DMS 273 treated with DMSO at 0.1 percent for 48 hours (cell line): Measurements from ENCODE around the gene GSK3A.

ENCODE experiments used
- DNase-seq: peaks from one replicate; lab custom pipeline; 2025; lab: John Stamatoyannopoulos, UW

Gene GSK3A

GRCh38 chr19:42225718-42226292 is 16.6 kb downstream of the GSK3A start:
- no peak for DNase-seq

GRCh38 chr19:42224940-42225717 is 17.3 kb downstream of the GSK3A start:
- DNase-seq = no peak

GRCh38 chr19:42220751-42221097 is 21.7 kb downstream of the GSK3A start:
- DNase-seq = no peak

- peak; percentile 94 for DNase-seq
Measured at GRCh38 chr19:42219812-42220750, 22.3 kb downstream of the GSK3A start, which contains the start of gene ZNF526. ZNF526 (plus strand) TSS chr19:42220312; CDS start chr19:42224404, 4,092 bp downstream.

GRCh38 chr19:42217520-42218437 is 24.6 kb downstream of the GSK3A start, which contains the start of gene DEDD2:
DEDD2 (minus strand) TSS chr19:42217677; CDS start chr19:42217007, 670 bp downstream.
- peak; percentile 86 for DNase-seq

- no peak for DNase-seq
Measured at GRCh38 chr19:42216653-42217519, 25.5 kb downstream of the GSK3A start.

- no peak for DNase-seq
Measured at GRCh38 chr19:42214810-42215485, 27.5 kb downstream of the GSK3A start.

GRCh38 chr19:42212886-42213285 is 29.5 kb downstream of the GSK3A start:
- no peak for DNase-seq

- DNase-seq = no peak
Measured at GRCh38 chr19:42208612-42209011, 33.8 kb downstream of the GSK3A start.

GRCh38 chr19:42207767-42208271 is 34.6 kb downstream of the GSK3A start:
- no peak for DNase-seq

GRCh38 chr19:42206871-42207755 is 35.3 kb downstream of the GSK3A start:
- DNase-seq = no peak

GRCh38 chr19:42204664-42205063 is 37.7 kb downstream of the GSK3A start:
- no peak for DNase-seq

- no peak for DNase-seq
Measured at GRCh38 chr19:42203700-42204099, 38.7 kb downstream of the GSK3A start.

- no peak for DNase-seq
Measured at GRCh38 chr19:42202290-42202880, 40.0 kb downstream of the GSK3A start.

GRCh38 chr19:42201489-42202289 is 40.7 kb downstream of the GSK3A start:
- DNase-seq = no peak

GRCh38 chr19:42200116-42200715 is 42.2 kb downstream of the GSK3A start:
- no peak for DNase-seq
